Left lung (tissue), 10 donors: ENCODE measurements around the gene PRRX2. TPM values are rescaled to one million over a fixed set of nuclear protein-coding genes. Genes with fewer than 3 reads are reported as not detected.

ENCODE experiments used
- ATAC-seq: fragments of 200-7000 bp; cut with Tn5 transposase; one replicate; pipeline ENCODE4 v1.9.1; 2020; ENCODE audit warnings: moderate library complexity
- DNase-seq, 4 donors: peaks; one replicate each; pipeline ENCODE4 v3.0.0-alpha.2; 2013 to 2020
- H3K27ac ChIP-seq, 2 donors: fragments of 200-600 bp; sonication (generic) in 1 of 2; one replicate each; pipeline versions ENCODE4 v1.5.0 to v1.8.0; 2020 to 2021
- H3K27me3 ChIP-seq, 2 donors: fragments of 200-600 bp; sonication (generic) in 1 of 2; one replicate each; pipeline versions ENCODE4 v1.5.0 to v1.8.0; 2020 to 2021
- H3K36me3 ChIP-seq, 2 donors: fragments of 200-600 bp; sonication (generic) in 1 of 2; one replicate each; pipeline versions ENCODE4 v1.5.0 to v1.8.0; 2020 to 2021
- H3K4me1 ChIP-seq, 2 donors: fragments of 200-600 bp; one replicate each; pipeline ENCODE4 v1.8.0; 2021
- H3K4me3 ChIP-seq, 2 donors: fragments of 200-600 bp; sonication (generic) in 1 of 2; one replicate each; pipeline versions ENCODE4 v1.5.0 to v1.8.0; 2020 to 2021; ENCODE audit warnings: mild to moderate bottlenecking in 1 of 2
- H3K9me3 ChIP-seq, 2 donors: fragments of 200-600 bp; sonication (generic) in 1 of 2; one replicate each; pipeline versions ENCODE4 v1.5.0 to v1.8.0; 2020 to 2021
- CTCF ChIP-seq, 2 donors: fragments of 200-600 bp; sonication (generic) in 1 of 2; IDR thresholded peaks; one replicate each; pipeline versions ENCODE4 v1.5.0 to v1.8.0; 2021; ENCODE audit warnings: antibody characterized with exemption in 2 of 2
- intact Hi-C, 2 donors: fragments of 100-400 bp; cut with DNase I; formaldehyde crosslinking; loops; one replicate each; pipeline versions ENCODE4 v1.11.2 to v1.14.2; 2022
- polyA plus RNA-seq, 6 donors: library from polyadenylated mRNA; unstranded; fragments of 120-200 nt; gene quantifications; one replicate each; pipeline ENCODE4 v1.2.1, GENCODE V29; 2013; ENCODE audit not compliant: insufficient read length in 6 of 6
- total RNA-seq, 2 donors: library from RNA; stranded (reverse); fragmentation: NEBNext Ultra II Directional; extraction: Animal tissue kit (Norgen Biotek cat#: 25700); gene quantifications; one replicate each; pipeline ENCODE4 v1.2.1, GENCODE V29; 2021
- donor health status: DM: no; HTN: yes; CAD: no.
- donor health status: DM: no; HTN: no; CAD: no.

Gene PRRX2
- total and polyA plus RNA-seq, 8 donors, result 0.56 to 5.6 (median 1.0) TPM

- intact Hi-C loops, result no loop called here
- H3K27ac ChIP-seq, result no peak overlapping the region
- no peaks in the 10 kb centered on the region for H3K9me3 ChIP-seq
- no peaks in the 10 kb centered on the region for H3K4me1 ChIP-seq
- TF ChIP-seq CTCF (IDR thresholded peaks at IDR 0.05), result no peak
- no peaks in the 10 kb centered on the region for H3K36me3 ChIP-seq
- DNase-seq (no peak), ATAC-seq (no peak)
- no peaks in the 10 kb centered on the region for H3K27me3 ChIP-seq
- H3K4me3 ChIP-seq, result no peak overlapping the region
These were observed 11.5 kb upstream of the PRRX2 start for GRCh38 chr9:129653823-129654553.

DNA sequence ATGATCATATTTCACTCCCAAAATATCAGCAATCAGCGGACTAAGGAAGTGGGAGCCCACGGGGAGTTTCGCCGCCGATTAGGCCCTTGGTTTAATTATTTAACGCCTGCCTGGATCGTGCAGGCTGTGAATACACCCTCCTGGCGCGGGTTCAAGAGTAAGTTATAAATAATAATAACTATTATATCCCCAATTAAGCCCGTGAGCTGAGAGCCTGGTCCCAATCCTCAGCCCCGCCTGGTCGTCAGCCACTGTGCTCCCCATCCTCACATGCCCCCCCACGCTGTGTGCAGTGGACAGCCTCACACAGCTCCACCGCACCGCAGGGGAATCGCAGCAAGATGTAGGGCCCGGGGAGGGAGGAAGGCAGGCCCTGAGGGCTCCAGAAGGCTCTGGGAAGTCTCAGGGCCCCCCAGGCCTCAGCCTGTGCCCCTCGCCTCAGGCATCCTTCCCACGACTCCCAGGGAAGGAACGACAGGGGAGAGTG, 10.8 kb upstream of the PRRX2 start:
- no peak for ATAC-seq
- no peaks in the 10 kb centered on the region for H3K27me3 ChIP-seq
- intact Hi-C loops, result no loop called here

DNA sequence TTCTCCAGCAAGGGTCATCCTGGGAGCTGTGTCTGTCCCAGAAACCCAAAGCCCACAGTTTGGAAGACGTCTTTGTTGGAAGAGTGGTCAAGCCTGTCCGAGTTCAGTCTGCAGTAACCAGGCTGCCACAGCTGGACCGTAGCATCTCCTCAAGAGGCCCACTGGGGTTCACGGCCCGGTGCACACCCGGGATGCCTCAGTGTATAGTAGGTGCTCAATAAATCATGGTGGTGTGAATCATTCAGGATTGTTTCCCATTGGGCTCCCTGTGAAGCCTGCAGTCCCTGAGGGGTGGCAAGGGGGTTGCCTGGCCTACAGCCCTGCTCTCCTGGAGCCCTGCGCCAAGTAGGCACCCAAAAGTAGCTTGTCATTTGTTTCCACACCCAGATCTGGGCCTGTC, 10.3 kb upstream of the PRRX2 start:
- intact Hi-C loops, result no loop called here
- no peak for DNase-seq
- Histone ChIP-seq H3K4me3 (no peak overlapping the region), H3K9me3 (no peaks in the 10 kb centered on the region), H3K36me3 (no peaks in the 10 kb centered on the region), H3K27ac (no peak overlapping the region), H3K27me3 (no peaks in the 10 kb centered on the region), H3K4me1 (no peaks in the 10 kb centered on the region)
- no peak for ATAC-seq
- no peak for TF ChIP-seq CTCF (IDR thresholded peaks at IDR 0.05)

More for the DNA sequence above, 10.8 kb upstream of the PRRX2 start:
- Histone ChIP-seq H3K4me1 (no peaks in the 10 kb centered on the region), H3K4me3 (no peak overlapping the region), H3K27ac (no peak overlapping the region), H3K36me3 (no peaks in the 10 kb centered on the region), H3K9me3 (no peaks in the 10 kb centered on the region)
- DNase-seq, result no peak
- no peak for TF ChIP-seq CTCF (IDR thresholded peaks at IDR 0.05)

DNA sequence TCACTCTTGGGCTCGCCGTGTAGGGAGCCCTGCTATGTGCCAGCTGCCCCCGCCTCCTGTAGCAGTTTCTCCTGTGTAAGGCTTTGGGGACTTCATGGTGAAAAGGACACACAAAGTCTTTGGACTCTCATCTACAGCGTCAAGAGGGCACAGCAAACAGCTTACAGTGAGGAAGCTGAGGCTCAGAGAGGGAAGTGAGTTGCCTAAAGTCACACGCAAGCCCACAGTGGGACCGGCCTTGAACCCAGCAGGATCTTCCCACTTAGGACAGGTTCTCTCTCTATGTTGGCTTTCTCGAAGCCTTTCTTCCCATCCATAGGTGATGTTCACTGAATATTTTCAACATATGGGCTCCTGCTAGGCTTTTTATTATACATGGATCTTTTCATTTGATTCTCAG, 9.8 kb upstream of the PRRX2 start:
- Histone ChIP-seq H3K27me3 (peaks cover 0 to under 1% of the 10 kb centered on the region in 2 donors), H3K27ac (no peak overlapping the region), H3K9me3 (no peaks in the 10 kb centered on the region), H3K4me1 (no peaks in the 10 kb centered on the region), H3K36me3 (no peaks in the 10 kb centered on the region), H3K4me3 (no peak overlapping the region)
- no peak for TF ChIP-seq CTCF (IDR thresholded peaks at IDR 0.05)
- no peak for ATAC-seq
- intact Hi-C loops, result no loop called here
- DNase-seq, result no peak

GRCh38 chr9:129656795-129657390, 8.6 kb upstream of the PRRX2 start:
- no peak for DNase-seq
- no peak for TF ChIP-seq CTCF (IDR thresholded peaks at IDR 0.05)
- no peaks in the 10 kb centered on the region for H3K4me1 ChIP-seq
- no peak overlapping the region for H3K27ac ChIP-seq
- H3K9me3 ChIP-seq, result no peaks in the 10 kb centered on the region
- H3K4me3 ChIP-seq, result no peak overlapping the region
- H3K27me3 ChIP-seq, result peaks cover 0 to 10% of the 10 kb centered on the region in 2 donors
- H3K36me3 ChIP-seq, result no peaks in the 10 kb centered on the region
- intact Hi-C loops, result no loop called here
- ATAC-seq, result no peak
